Activated CD4-positive, alpha-beta T cell treated with anti-CD3 and anti-CD28 coated beads for 4 hours (primary cell): ENCODE results near the gene GNAT1.
"Not testable (repeated sequence)": the region's sequence is repeated elsewhere in the genome, so short reads cannot be mapped to it uniquely, and the experiment has no call there.

Experiments used
- DNase-seq, 2 donors: peaks; one replicate each; pipeline ENCODE4 v3.0.0-alpha.2; 2020

Gene GNAT1

DNA sequence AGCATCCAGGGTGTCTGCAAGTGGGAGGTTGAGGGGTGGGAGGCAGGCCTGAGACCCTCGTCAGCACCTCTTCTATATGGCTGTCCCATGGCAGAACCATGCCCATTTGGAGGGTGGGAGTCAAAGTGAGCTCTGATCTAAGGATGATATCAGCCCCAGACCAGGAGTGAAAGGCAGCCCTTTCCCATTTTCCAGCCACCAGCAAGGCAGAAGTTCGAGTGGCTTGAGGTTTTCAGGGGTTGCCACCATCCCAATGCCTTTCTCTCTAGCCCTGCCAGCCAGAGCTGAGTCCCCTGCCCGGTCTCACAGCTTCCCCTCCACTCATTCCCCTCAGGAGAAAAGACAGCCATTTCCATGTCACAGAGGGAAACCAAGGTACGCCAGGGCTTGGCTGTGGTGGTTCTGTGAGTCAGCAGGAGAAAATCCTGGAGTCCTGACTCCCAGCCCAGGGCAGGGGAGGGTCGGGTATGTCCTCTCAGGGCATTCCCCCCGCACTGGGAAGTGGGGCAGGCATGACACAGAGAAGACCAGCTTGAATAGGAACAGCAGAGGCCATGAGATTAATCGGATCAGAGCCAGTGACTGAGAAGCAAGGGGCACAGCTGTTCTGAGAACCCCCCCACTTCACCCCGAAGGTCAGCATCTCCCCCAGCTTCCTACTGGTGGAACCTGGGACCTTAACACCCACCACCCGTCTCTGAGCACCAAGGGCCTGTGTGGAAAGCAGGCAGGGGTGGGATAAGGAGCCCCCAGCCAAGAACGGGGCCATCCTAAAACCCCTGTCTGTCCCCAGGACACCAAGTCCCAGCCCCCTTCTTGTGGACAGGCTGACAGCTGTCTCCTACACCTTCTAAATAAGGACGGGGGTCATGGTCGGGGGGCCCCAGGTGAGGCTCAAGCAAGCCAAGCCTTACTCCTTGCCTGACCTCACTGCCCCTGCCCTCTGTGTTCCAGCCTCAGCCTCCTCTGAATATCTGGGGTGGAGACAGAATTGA, 12.7 kb downstream of the GNAT1 start:
- DNase-seq = no peak

GRCh38 chr3:50204804-50205412, 13.5 kb downstream of the GNAT1 start, which contains the start of gene SLC38A3:
Gene SLC38A3, plus strand, starts transcription at chr3:50205271. Its CDS starts 8,929 bp downstream, at chr3:50214200.
- DNase-seq = no peak

DNA sequence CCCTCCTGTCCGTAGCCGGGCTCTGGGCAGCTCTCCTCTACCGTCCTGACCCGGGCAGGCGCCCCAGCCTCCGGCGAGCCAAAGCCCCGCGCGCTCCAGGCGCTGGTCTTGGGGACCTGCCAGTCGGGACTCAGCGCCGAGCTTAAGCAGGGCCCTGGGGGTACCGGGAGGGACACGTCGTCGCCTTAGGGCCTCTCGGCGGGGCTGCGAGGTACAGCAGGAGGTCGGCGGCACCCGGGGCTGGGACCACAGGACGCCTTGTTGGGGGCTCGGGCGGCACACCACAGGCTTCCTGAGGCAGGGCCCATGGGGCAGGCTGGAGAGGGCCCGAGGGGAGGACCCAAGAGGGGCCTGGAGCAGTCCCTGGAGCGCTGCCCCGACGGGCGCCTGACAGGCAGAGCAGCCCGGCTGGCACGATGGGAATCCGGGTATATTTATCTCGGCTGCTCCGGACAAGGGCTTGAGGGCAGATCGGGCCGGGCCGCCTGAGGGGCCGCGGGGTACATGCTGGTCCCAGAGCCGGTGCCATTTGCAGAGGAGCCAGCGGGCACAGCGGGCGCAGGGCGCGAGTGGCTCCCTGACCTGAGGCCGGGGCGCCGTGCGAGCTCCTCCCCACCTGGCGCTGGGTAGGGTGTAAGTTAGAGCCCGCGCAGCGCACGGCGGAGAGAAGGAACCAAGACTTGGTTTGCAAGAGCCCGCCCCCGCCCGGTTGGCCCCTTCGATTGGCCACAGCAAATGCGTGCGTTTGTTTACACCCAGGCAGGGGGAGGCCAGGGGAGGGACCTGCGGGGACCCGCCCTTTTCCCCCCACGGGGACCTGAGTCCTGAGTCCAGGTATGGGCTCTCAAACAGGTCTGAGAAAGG, 14.2 kb downstream of the GNAT1 start:
- DNase-seq = peak; percentile 17 to 18

- no peak for DNase-seq
These were observed 16.1 kb downstream of the GNAT1 start for GRCh38 chr3:50207359-50208042.

- no peak for DNase-seq
These were observed 17.4 kb downstream of the GNAT1 start for GRCh38 chr3:50208677-50209344.

DNA sequence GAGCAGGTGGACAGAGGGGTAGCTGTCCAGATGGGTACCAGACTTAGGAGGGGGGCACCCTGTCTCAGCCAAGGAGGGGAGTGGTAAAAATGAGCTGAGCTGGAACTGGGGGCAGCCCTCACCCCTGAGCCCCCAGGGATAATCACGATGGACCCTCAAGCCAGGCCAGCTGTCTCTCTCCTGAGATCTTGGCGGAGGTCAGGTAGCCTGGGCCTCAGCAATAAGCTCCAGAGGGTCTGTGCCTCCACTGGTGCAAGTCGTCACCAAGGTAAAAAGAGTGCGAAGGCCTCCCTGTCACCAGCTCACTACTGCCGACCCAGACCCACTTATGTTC, 18.7 kb downstream of the GNAT1 start:
- DNase-seq = no peak

DNA sequence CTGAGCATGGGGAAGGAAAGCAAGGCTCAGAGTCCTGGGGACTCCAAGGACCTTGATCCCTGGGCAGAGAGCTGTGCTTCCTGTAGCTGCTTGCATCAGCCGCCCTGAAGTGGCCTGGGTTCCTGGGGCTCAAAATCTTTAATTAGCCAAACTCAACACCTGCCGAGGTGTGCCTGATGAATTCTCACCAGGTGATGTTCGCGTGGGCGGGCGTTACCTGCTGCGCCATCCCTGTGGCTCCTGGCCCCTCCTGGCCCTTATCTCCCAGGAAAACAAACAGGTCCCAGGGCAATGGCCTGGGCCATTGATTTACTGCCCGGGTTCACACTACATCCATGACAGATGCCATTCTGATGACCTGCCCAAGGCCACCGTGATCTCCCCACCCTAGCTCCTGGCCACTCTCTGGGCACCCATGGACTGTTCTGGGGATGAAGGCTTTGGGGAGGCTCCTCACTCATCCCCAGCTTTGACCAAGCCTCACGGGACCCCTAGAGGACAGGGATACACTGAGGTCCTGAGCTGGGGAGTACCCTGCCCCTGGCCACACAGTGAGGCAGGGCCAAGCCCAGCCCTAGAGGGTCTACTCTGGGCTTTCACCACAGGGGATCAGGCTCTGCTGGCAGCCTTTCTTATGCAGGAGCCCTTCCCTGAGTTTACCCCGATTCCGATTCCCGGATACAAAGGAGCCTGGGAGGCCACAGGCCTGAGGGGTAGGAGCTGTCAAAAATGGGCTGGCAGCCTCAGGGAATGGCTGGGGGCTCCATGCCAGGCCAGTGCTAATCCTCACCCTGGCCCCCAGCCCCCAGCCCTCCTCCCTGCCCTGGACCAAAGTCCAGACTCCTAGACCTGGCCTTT, 19.3 kb downstream of the GNAT1 start:
- no peak for DNase-seq

DNA sequence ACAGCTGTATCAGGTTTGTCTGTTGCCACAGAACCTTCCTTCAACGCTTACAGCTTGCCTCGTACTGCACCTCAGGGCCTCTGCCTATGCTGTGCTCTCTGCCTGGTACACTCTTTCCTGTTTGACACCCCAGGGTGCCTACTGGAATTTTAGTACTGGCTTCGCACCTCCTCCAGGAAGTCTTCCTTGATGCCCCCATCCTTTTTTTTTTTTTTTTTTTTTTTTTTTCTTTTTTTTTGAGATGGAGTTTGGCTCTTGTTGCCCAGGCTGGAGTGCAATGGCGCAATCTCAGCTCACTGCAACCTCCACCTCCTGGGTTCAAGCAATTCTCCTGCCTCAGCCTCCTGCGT, 19.9 kb downstream of the GNAT1 start:
- DNase-seq = not testable (repeated sequence)

GRCh38 chr3:50211930-50212329, 20.5 kb downstream of the GNAT1 start:
- no peak for DNase-seq

DNA sequence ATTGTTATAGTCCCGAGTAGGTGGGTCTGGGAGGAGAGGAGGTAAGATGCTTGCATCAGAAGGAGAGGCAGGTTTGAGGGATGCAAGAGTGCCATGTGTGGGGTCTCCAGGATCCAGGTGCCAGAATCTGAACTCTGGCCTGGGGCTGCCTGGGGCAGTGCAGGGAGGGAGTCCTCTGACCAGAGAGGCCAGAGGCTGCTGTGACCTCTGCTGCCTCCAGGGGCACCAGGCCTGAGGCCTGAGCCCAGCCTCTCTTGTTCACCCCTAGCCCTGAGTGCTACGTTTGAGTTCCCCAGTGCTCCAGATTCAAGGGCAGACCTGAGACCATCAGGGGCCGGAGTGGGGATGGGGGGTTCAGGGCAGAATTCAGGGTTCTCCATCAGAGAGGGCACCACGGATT, 21.1 kb downstream of the GNAT1 start:
- no peak for DNase-seq

DNA sequence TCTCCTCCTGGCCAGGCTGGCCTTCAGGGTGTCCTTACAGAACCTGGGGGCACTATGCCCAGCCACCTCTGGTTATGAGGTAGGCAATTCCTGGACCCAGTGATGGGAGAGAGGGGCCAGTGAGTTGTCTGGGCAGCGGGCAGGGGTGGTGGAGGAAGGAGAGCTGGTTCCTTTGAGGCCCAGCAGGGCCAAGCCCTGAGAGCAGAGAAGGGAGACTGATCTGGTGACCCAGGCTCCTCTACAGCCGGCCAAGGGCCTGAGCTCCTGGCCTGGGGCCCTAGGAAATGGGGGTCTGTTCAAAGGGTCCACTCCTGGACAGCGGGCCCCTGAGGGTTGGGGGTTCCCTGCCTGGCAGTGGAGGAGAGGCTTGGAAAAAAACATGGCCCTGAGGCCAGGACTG, 21.6 kb downstream of the GNAT1 start:
- no peak for DNase-seq

- no peak for DNase-seq
These were observed 22.0 kb downstream of the GNAT1 start for GRCh38 chr3:50213373-50213772.

GRCh38 chr3:50214824-50215223, 23.4 kb downstream of the GNAT1 start:
- no peak for DNase-seq

DNA sequence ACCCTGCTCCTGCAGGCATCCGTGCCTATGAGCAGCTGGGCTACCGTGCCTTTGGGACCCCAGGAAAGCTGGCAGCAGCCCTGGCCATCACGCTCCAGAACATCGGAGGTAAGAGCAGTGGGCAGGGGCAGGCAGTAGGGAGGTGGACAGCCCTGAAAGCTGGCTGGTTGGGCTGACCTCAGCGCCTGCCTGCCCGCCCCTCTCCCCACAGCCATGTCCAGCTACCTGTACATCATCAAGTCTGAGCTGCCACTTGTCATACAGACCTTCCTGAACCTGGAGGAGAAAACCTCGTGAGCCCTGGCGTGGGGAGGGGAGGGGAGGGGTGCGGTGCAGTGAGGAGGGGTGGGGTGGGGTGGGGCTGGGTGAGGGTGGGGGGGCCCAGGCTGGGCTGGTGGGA, 24.1 kb downstream of the GNAT1 start:
- DNase-seq = no peak

GRCh38 chr3:50217681-50218080, 26.3 kb downstream of the GNAT1 start:
- DNase-seq = no peak

DNA sequence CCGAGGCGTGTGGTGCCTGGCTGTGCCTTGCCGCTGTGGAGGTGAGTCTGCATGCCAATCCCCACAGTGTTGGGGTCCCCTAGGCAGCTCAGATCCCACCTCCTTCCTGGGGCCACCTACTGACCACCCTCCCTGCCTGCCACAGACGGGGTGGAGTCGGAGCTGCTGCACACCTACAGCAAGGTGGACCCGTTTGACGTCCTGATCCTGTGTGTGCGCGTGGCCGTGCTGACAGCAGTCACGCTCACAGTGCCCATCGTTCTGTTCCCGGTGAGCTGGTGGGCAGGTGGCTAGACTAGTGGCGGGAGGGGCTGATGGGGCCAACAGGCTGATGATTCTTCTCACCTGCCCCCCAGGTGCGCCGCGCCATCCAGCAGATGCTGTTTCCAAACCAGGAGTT, 27.0 kb downstream of the GNAT1 start:
- no peak for DNase-seq

- DNase-seq = no peak
These were observed 27.9 kb downstream of the GNAT1 start for GRCh38 chr3:50219285-50219684.

GRCh38 chr3:50220109-50220508, 28.7 kb downstream of the GNAT1 start:
- DNase-seq = no peak

DNA sequence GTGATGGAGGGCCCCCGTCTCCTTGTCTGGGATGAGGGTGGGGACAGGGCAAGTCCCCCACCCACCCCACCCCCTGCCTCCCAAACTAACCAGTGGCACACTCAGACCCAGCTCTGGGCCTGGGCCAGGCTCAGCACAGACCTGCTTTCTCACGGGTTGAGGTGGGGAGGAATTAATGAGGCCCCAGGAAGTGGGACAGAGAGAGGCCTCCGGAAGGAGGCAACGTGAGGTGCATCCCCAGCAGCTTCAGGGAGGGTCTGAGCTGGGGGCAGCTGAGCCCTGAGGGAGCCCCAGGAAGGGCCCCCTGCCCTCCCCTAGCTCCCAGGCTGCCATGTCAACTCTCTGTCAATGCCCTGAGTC, 29.6 kb downstream of the GNAT1 start:
- no peak for DNase-seq

DNA sequence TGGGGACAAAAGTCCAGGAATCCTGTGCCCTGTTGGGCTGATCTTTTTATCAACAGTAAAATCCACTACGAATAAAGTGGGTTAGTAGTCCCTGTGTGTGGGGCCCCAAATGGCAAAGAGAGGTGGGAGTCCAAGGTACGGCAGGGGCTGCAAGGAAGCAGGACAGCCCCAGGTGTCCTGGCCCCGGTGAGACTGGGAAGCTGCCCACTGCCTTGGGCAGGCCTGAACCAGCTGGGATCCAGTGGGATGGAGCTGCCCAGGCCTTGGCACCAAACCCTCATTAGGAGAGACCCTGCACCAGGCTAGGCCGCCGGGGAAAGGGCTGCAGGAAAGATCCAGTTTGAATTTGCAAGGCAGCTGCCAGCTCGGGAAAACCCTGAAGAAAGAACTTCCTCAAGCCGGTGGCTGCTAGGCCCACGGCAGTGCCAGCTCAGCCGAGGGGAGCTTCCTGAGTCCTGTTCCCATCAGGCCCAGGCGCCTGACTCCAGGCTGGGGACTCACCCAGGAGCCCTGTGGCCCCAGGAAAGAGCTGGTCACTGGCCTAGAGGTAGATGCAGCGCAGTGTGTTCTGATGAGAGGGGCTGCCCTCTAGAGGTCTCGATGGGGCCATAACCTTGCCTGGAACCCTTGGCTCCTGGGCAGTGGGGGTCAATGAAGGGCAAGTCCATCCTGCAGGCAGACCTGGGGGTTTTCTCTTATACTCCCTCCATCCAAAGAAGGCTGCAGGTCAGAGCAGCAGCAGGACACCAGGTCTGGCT, 30.2 kb downstream of the GNAT1 start:
- no peak for DNase-seq

GRCh38 chr3:50222169-50222528, 30.7 kb downstream of the GNAT1 start:
- no peak for DNase-seq
